Transverse colon (tissue), 4 donors: ENCODE results near the gene SMIM7. TPM values are rescaled to one million over a fixed set of nuclear protein-coding genes. Genes with fewer than 3 reads are reported as not detected.

Source experiments
- DNase-seq: peaks from one replicate; pipeline ENCODE4 v3.0.0-alpha.2; 2019
- H3K27ac ChIP-seq, 4 donors: fragments of 200-600 bp; sonication (generic); 2 replicates each; pipeline ENCODE4 v1.5.1; 2016 to 2018; ENCODE audit warnings: inconsistent platforms in 4 of 4
- H3K27me3 ChIP-seq: fragments of 200-600 bp; sonication (generic); 2 replicates; pipeline ENCODE4 v1.5.1; 2017; ENCODE audit warnings: inconsistent platforms
- H3K36me3 ChIP-seq, 4 donors: fragments of 200-600 bp; sonication (generic); 2 replicates each; pipeline ENCODE4 v1.5.1; 2017 to 2019; ENCODE audit warnings: inconsistent platforms in 4 of 4
- H3K4me1 ChIP-seq, 4 donors: fragments of 200-600 bp; sonication (generic); 2 replicates each; pipeline ENCODE4 v1.5.1; 2017 to 2020; ENCODE audit warnings: inconsistent platforms in 4 of 4
- H3K4me3 ChIP-seq, 4 donors: fragments of 200-600 bp; sonication (generic); 1 replicate in 1 of 4; 2 replicates in 3 of 4; pipeline versions ENCODE4 v1.5.1 to v1.6.1; 2017 to 2019; ENCODE audit warnings: inconsistent platforms in 4 of 4
- H3K9me3 ChIP-seq, 2 donors: fragments of 200-600 bp; sonication (generic); 2 replicates each; pipeline ENCODE4 v1.5.1; 2017 to 2019; ENCODE audit warnings: inconsistent platforms in 2 of 2
- CTCF ChIP-seq, 5 experiments: fragments of 200-600 bp in 3 of 5; fragments of 450-650 bp in 2 of 5; sonication (generic) in 3 of 5; IDR thresholded peaks; 1 replicate in 2 of 5; 2 replicates in 3 of 5; pipeline ENCODE4 v1.5.1; 2016 to 2017; ENCODE audit warnings: antibody characterized with exemption in 5 of 5, inconsistent platforms in 3 of 5, mild to moderate bottlenecking in 2 of 5, moderate library complexity in 1 of 5
- EP300 ChIP-seq: sonication (generic); formaldehyde crosslinking; IDR thresholded peaks from one replicate; pipeline ENCODE4 v1.6.1; 2017; ENCODE audit warnings: antibody characterized with exemption, low read depth
- POLR2A ChIP-seq: fragments of 450-650 bp; IDR thresholded peaks from one replicate; pipeline ENCODE4 v1.6.1; 2016; ENCODE audit warnings: antibody characterized with exemption, mild to moderate bottlenecking, moderate library complexity
- POLR2AphosphoS5 ChIP-seq, 3 donors: sonication (generic); formaldehyde crosslinking; IDR thresholded peaks; one replicate each; pipeline ENCODE4 v1.6.1; 2016; ENCODE audit warnings: antibody characterized with exemption in 3 of 3
- WGBS, 2 donors: methylation state at CpG; one replicate each; pipeline ENCODE4 v1.1.5; 2018; ENCODE audit warnings: low coverage in 1 of 2; 5-methylcytosine and 5-hydroxymethylcytosine counted together
- in situ Hi-C, 4 donors: fragments of 200-750 bp; cut with MboI; loops; one replicate each; pipeline versions ENCODE4 v1.15.0 to v1.15.1; 2017; ENCODE audit warnings: low sequenced_read_pairs in 3 of 4, low pct_ligation_motif_present in 1 of 4, low pct_unique_long_range_greater_than_20kb in 1 of 4
- intact Hi-C: fragments of 100-400 bp; cut with DNase I; formaldehyde crosslinking; loops from one replicate; pipeline ENCODE4 v1.15.1; 2023; ENCODE audit warnings: low total_unique reads
- total RNA-seq, 4 donors: library from RNA; depleted of rRNA; stranded (reverse); fragments of >200 nt; gene quantifications; one replicate each; pipeline ENCODE4 v1.1.0, GENCODE V29; 2016

The SMIM7 gene
- total RNA-seq, 4 donors from 2014 or later: 28.8 to 1,114 (median 108) TPM

GRCh38 chr19:16660763-16661479, 977 bp upstream of the SMIM7 start, which contains the start of gene TMEM38A:
TSS of gene TMEM38A (plus strand) at chr19:16661139. CDS start at chr19:16661218, 79 bp downstream.
- H3K4me1 ChIP-seq: peaks cover 12 to 36% (median 25%) of the 10 kb centered on the region in 4 donors
- 2% methylated on average over 40 of the region's 76 CpGs; no CpG with 5 or more reads in 1 of the 2 donors for WGBS, 2 donors

GRCh38 chr19:16659464-16659831, 496 bp downstream of the SMIM7 start:
- TF ChIP-seq EP300 (no peak), POLR2AphosphoS5 (IDR thresholded peaks at IDR 0.05) (no peak), CTCF (IDR thresholded peaks at IDR 0.05) (no peak), POLR2A (no peak)
- peak overlapping the region; percentile 89 to 95 (median 92) for H3K27ac ChIP-seq
- H3K27me3 ChIP-seq: no peaks in the 10 kb centered on the region
- 2% methylated on average over 13 of the region's 14 CpGs; no CpG with 5 or more reads in 1 of the 2 donors for WGBS, 2 donors
- peak overlapping the region; percentile 65 to 87 (median 69) for H3K4me3 ChIP-seq
- DNase-seq: no peak
- H3K9me3 ChIP-seq: no peaks in the 10 kb centered on the region
- intact Hi-C loops: no loop called here
- peaks cover 12 to 36% (median 25%) of the 10 kb centered on the region in 4 donors for H3K4me1 ChIP-seq
- peaks cover 0 to 12% (median 2%) of the 10 kb centered on the region in 4 donors for H3K36me3 ChIP-seq
- in situ Hi-C loops: no loop called here

More at GRCh38 chr19:16660763-16661479, 977 bp upstream of the SMIM7 start, which contains the start of gene TMEM38A:
- Histone ChIP-seq H3K9me3 (no peaks in the 10 kb centered on the region), H3K27ac (peak within 1 kb of the TSS; percentile 89 to 95 (median 92)), H3K27me3 (no peaks in the 10 kb centered on the region), H3K36me3 (no peaks in the 10 kb centered on the region), H3K4me3 (peak within 1 kb of the TSS; percentile 65 to 87 (median 69))
- in situ Hi-C loops (no loop called here), intact Hi-C loops (no loop called here)
- peak; percentile 75 for DNase-seq
- no peak for TF ChIP-seq EP300
- peak in 2 of 3 donors; percentile 65 to 66 for TF ChIP-seq POLR2AphosphoS5 (IDR thresholded peaks at IDR 0.05)
- TF ChIP-seq POLR2A: peak; percentile 27

DNA sequence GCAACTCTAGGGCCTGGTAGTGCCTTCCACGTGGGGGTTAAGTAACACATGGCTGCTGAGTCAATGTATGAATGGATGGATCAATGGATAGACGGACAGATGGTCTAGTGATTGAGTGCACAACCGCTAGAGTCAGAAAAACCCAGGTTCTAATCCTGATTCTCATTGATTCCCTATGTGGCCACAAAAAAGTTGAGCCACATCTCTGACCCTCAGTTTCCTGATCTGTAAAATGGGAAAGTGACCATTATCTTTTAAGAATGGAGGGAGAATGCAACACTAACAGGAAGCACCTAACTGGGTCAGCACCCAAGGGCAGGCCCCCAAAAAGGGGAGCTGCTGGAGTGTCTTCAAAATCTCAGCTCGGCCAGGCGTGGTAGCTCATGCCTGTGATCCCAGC, 2.6 kb downstream of the SMIM7 start:
- in situ Hi-C loops (no loop called here), intact Hi-C loops (no loop called here)
- TF ChIP-seq CTCF (IDR thresholded peaks at IDR 0.05) (no peak), POLR2AphosphoS5 (IDR thresholded peaks at IDR 0.05) (no peak), POLR2A (no peak), EP300 (no peak)
- WGBS, 2 donors: 83 to 92% methylated on average over 2 to 5 of the region's 5 CpGs
- H3K27ac ChIP-seq: no peak overlapping the region
- peaks cover 0 to 32% (median 11%) of the 10 kb centered on the region in 4 donors for H3K36me3 ChIP-seq
- peaks cover 12 to 30% (median 25%) of the 10 kb centered on the region in 4 donors for H3K4me1 ChIP-seq
- no peaks in the 10 kb centered on the region for H3K9me3 ChIP-seq
- H3K4me3 ChIP-seq: no peak overlapping the region
- no peaks in the 10 kb centered on the region for H3K27me3 ChIP-seq
- no peak for DNase-seq

GRCh38 chr19:16655727-16656126, 4.2 kb downstream of the SMIM7 start:
- TF ChIP-seq CTCF (IDR thresholded peaks at IDR 0.05) (no peak), POLR2AphosphoS5 (IDR thresholded peaks at IDR 0.05) (no peak), EP300 (no peak), POLR2A (no peak)
- WGBS, 2 donors: 74 to 100% methylated on average over 1 to 11 of the region's 11 CpGs
- in situ Hi-C loops: no loop called here
- Histone ChIP-seq H3K27me3 (no peaks in the 10 kb centered on the region), H3K9me3 (no peaks in the 10 kb centered on the region), H3K36me3 (peaks cover 0 to 38% (median 18%) of the 10 kb centered on the region in 4 donors), H3K27ac (no peak overlapping the region), H3K4me3 (no peak overlapping the region), H3K4me1 (peaks cover 7 to 20% (median 16%) of the 10 kb centered on the region in 4 donors)
- intact Hi-C loops: no loop called here
- no peak for DNase-seq
